Caco-2 (cell line): ENCODE data around the gene GRIN2A. TPM values are rescaled to one million over a fixed set of nuclear protein-coding genes. Genes with fewer than 3 reads are reported as not detected.

Experiments
- BruUV-seq: library from RNA; stranded (reverse); fragments of 400-500 nt; replicated peaks from 2 replicates; lab custom pipeline; 2021; lab: Mats Ljungman, UMichigan
- CTCF ChIA-PET: fragments of 300-600 bp; sonication (Branson Sonifier 250); formaldehyde crosslinking; loops from one replicate; lab custom pipeline; 2022; ENCODE audit warnings: antibody characterized with exemption; lab: Charles Lee
- POLR2A ChIA-PET: fragments of 300-600 bp; sonication (Branson Sonifier 250); formaldehyde crosslinking; loops from one replicate; lab custom pipeline; 2022; ENCODE audit warnings: antibody characterized with exemption; lab: Charles Lee
- DNase-seq, 2 experiments: peaks; one replicate each; pipeline versions ENCODE4 v3.0.0 to v3.0.0-alpha.2; 2020 to 2022
- H3K27me3 ChIP-seq: replicated peaks from 2 replicates; pipeline ENCODE4 v1.6.0; 2011; ENCODE audit warnings: low read length; ENCODE audit not compliant: control insufficient read depth, insufficient read depth
- H3K36me3 ChIP-seq: 2 replicates; pipeline ENCODE4 v1.5.1; 2011; ENCODE audit warnings: low read length; ENCODE audit not compliant: control insufficient read depth, insufficient read depth
- H3K4me1 ChIP-seq: fragments of 250-450 bp; sonication (Bioruptor Pico); 2 replicates; pipeline ENCODE4 v1.5.1; 2020; ENCODE audit warnings: mild to moderate bottlenecking
- H3K4me3 ChIP-seq: 2 replicates; pipeline ENCODE4 v1.5.1; 2011; ENCODE audit warnings: low read depth, mild to moderate bottlenecking, control low read depth, low read length
- H3K9me3 ChIP-seq: fragments of 250-450 bp; sonication (Bioruptor Pico); 2 replicates; pipeline ENCODE4 v1.5.1; 2020; ENCODE audit warnings: mild to moderate bottlenecking, moderate library complexity
- H3K27ac Mint-ChIP-seq: one replicate; pipeline ENCODE4 v1.8.0; 2022; ENCODE audit warnings: mixed read lengths; ENCODE audit not compliant: unreplicated experiment
- H3K27me3 Mint-ChIP-seq: one replicate; pipeline ENCODE4 v1.8.0; 2022; ENCODE audit warnings: mixed read lengths; ENCODE audit not compliant: insufficient read depth, unreplicated experiment
- H3K36me3 Mint-ChIP-seq: one replicate; pipeline ENCODE4 v1.8.0; 2022; ENCODE audit warnings: mild to moderate bottlenecking, mixed read lengths; ENCODE audit not compliant: insufficient read depth, unreplicated experiment
- H3K4me1 Mint-ChIP-seq: one replicate; pipeline ENCODE4 v1.8.0; 2022; ENCODE audit warnings: low read depth, mixed read lengths; ENCODE audit not compliant: unreplicated experiment
- H3K4me3 Mint-ChIP-seq: one replicate; pipeline ENCODE4 v1.8.0; 2022; ENCODE audit warnings: mild to moderate bottlenecking, moderate library complexity, mixed read lengths; ENCODE audit not compliant: unreplicated experiment
- H3K9me3 Mint-ChIP-seq: one replicate; pipeline ENCODE4 v1.8.0; 2022; ENCODE audit warnings: mixed read lengths; ENCODE audit not compliant: unreplicated experiment
- CTCF ChIP-seq, 2 experiments: fragments of 200-600 bp in 1 of 2; IDR thresholded peaks; 1 replicate in 1 of 2; 2 replicates in 1 of 2; pipeline versions ENCODE4 v1.5.1 to v1.8.0; 2011 to 2022; ENCODE audit warnings: antibody characterized with exemption in 1 of 2, control low read depth in 1 of 2, inconsistent platforms in 1 of 2, low read depth in 1 of 2, low read length in 1 of 2, mild to moderate bottlenecking in 1 of 2, moderate library complexity in 1 of 2; ENCODE audit not compliant: insufficient read depth in 1 of 2, severe bottlenecking in 1 of 2, unreplicated experiment in 1 of 2
- intact Hi-C: fragments of 100-400 bp; cut with micrococcal nuclease; formaldehyde crosslinking; loops from one replicate; pipeline ENCODE4 v1.10.0; 2022; ENCODE audit not compliant: unreplicated experiment
- total RNA-seq: library from RNA; stranded (reverse); gene quantifications from 2 replicates; pipeline ENCODE4 v1.2.3, GENCODE V29; 2022

Gene GRIN2A
- total RNA-seq, 1 experiment from 2014 or later, result 0.54 TPM

DNA sequence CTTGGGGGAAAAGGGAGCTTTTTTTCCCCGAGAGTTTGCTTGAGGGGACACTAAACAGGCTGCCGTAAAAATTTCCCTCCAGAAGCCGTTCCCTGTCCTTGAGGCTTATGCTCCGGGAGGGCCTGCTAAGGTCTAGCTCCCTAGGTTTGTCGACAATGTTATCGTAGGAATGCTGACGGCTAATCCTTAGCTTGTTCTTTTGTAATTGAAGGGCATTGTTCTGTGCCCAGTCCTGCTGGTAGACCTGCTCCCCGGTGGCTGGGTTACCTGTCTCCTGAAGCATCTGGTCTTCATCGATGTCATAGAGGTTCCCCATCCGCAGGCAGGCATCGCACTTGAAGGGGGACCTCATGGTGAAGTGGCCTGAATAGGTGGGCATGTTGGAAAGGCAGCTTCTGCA lies 418.7 kb downstream of the GRIN2A start:
- intact Hi-C loops, result no loop called here
- no peaks in the 10 kb centered on the region for H3K36me3 ChIP-seq
- no peak overlapping the region for H3K4me3 ChIP-seq
- no peaks in the 10 kb centered on the region for H3K9me3 ChIP-seq
- no peak overlapping the region for H3K27ac Mint-ChIP-seq
- H3K9me3 Mint-ChIP-seq, result no peaks in the 10 kb centered on the region
- no peak overlapping the region for H3K4me3 Mint-ChIP-seq
- no TSS peak for BruUV-seq
- ChIA-PET POLR2A (no interaction called here), CTCF (no interaction called here)
- no peaks in the 10 kb centered on the region for H3K36me3 Mint-ChIP-seq
- TF ChIP-seq CTCF (IDR thresholded peaks at IDR 0.05; ENCODE audit: insufficient read depth in 1 of 2, low read depth in 1 of 2, low read length in 1 of 2, severe bottlenecking in 1 of 2, unreplicated experiment in 1 of 2), result no peak
- H3K4me1 Mint-ChIP-seq, result no peaks in the 10 kb centered on the region
- H3K4me1 ChIP-seq, result no peaks in the 10 kb centered on the region
- H3K27me3 Mint-ChIP-seq, result peaks cover 7% of the 10 kb centered on the region
- no peaks in the 10 kb centered on the region for H3K27me3 ChIP-seq
- DNase-seq, result no peak

DNA sequence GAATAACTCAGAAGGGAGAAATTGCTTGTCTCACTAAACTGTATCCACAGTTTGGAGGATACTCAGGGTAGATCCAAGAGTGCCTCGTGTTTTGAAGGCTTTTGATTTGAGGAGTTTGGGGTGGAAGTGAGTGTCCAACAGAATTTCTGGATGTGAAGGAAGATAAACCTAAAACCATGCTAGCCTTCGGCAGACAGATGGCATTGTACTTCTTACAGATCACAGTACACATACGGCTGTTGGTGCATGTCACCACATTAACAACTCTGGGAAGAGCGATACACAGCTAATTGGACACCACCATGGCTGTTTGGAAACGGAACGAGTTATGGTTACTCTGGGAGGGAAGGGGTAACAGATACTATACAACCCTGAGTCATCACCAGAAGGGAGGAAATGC lies 420.4 kb downstream of the GRIN2A start:
- no peak overlapping the region for H3K27ac Mint-ChIP-seq
- TF ChIP-seq CTCF (IDR thresholded peaks at IDR 0.05; ENCODE audit: insufficient read depth in 1 of 2, low read depth in 1 of 2, low read length in 1 of 2, severe bottlenecking in 1 of 2, unreplicated experiment in 1 of 2), result no peak
- POLR2A ChIA-PET, result no interaction called here
- H3K9me3 ChIP-seq, result no peaks in the 10 kb centered on the region
- no peak for DNase-seq
- H3K27me3 ChIP-seq, result no peaks in the 10 kb centered on the region
- CTCF ChIA-PET, result no interaction called here
- H3K36me3 Mint-ChIP-seq, result no peaks in the 10 kb centered on the region
- H3K4me1 ChIP-seq, result no peaks in the 10 kb centered on the region
- no peak overlapping the region for H3K4me3 Mint-ChIP-seq
- no TSS peak for BruUV-seq
- peaks cover 5% of the 10 kb centered on the region for H3K27me3 Mint-ChIP-seq
- no peak overlapping the region for H3K4me3 ChIP-seq
- no peaks in the 10 kb centered on the region for H3K9me3 Mint-ChIP-seq
- no peaks in the 10 kb centered on the region for H3K36me3 ChIP-seq
- no peaks in the 10 kb centered on the region for H3K4me1 Mint-ChIP-seq
- intact Hi-C loops, result no loop called here

- CTCF ChIA-PET, result no interaction called here
- H3K36me3 ChIP-seq, result no peaks in the 10 kb centered on the region
- H3K9me3 ChIP-seq, result no peaks in the 10 kb centered on the region
- no peak for DNase-seq
- no peak overlapping the region for H3K27ac Mint-ChIP-seq
- H3K4me3 ChIP-seq, result no peak overlapping the region
- H3K4me3 Mint-ChIP-seq, result no peak overlapping the region
- H3K27me3 ChIP-seq, result no peaks in the 10 kb centered on the region
- H3K4me1 Mint-ChIP-seq, result no peaks in the 10 kb centered on the region
- H3K4me1 ChIP-seq, result no peaks in the 10 kb centered on the region
- H3K9me3 Mint-ChIP-seq, result no peaks in the 10 kb centered on the region
- H3K36me3 Mint-ChIP-seq, result no peaks in the 10 kb centered on the region
- POLR2A ChIA-PET, result no interaction called here
- intact Hi-C loops, result no loop called here
- BruUV-seq, result no TSS peak
- no peak for TF ChIP-seq CTCF (IDR thresholded peaks at IDR 0.05; ENCODE audit: insufficient read depth in 1 of 2, low read depth in 1 of 2, low read length in 1 of 2, severe bottlenecking in 1 of 2, unreplicated experiment in 1 of 2)
- peaks cover 14% of the 10 kb centered on the region for H3K27me3 Mint-ChIP-seq
These were observed 424.5 kb downstream of the GRIN2A start for GRCh38 chr16:9757687-9758086.
